GM23338 (cell line): Measurements from ENCODE around the gene SLC16A5.
A peak's percentile ranks its signal among the peaks of the same experiment; 100 is the strongest.

Experiments used
- CREB1 ChIP-seq: fragments of 250-450 bp; sonication (Bioruptor Pico); IDR thresholded peaks from 2 replicates; pipeline ENCODE4 v1.5.0; 2020; ENCODE audit warnings: low read depth, mild to moderate bottlenecking, moderate library complexity
- EZH2 ChIP-seq: fragments of 200-600 bp; sonication (generic); IDR thresholded peaks from one replicate; pipeline ENCODE4 v1.8.0; 2017; ENCODE audit warnings: antibody characterized with exemption, mild to moderate bottlenecking, low read depth; ENCODE audit not compliant: unreplicated experiment
- EZH2phosphoT487 ChIP-seq: fragments of 200-600 bp; sonication (generic); IDR thresholded peaks from one replicate; pipeline ENCODE4 v1.8.1; 2018; ENCODE audit warnings: antibody characterized with exemption; ENCODE audit not compliant: unreplicated experiment
- JUNB ChIP-seq: IDR thresholded peaks from one replicate; pipeline ENCODE4 v1.6.1; 2016; ENCODE audit warnings: antibody characterized with exemption; ENCODE audit not compliant: unreplicated experiment
- NANOG ChIP-seq: IDR thresholded peaks from 2 replicates; pipeline ENCODE4 v1.6.1; 2016; ENCODE audit warnings: antibody characterized with exemption, borderline replicate concordance
- POLR2AphosphoS5 ChIP-seq: IDR thresholded peaks from 2 replicates; pipeline ENCODE4 v1.6.1; 2016; ENCODE audit warnings: antibody characterized with exemption, low read depth
- ZNF331 ChIP-seq: fragments of 250-450 bp; sonication (Bioruptor Pico); IDR thresholded peaks from 2 replicates; pipeline ENCODE4 v1.5.0; 2020; ENCODE audit warnings: low read depth, mild to moderate bottlenecking, moderate library complexity
- TF ChIP-seq, protein P1 (sequence below): IDR thresholded peaks from one replicate; pipeline ENCODE4 v1.6.1; 2018; ENCODE audit warnings: antibody characterized with exemption; ENCODE audit not compliant: unreplicated experiment
- TF ChIP-seq, protein P2 (sequence below), 2 experiments: fragments of 200-600 bp in 1 of 2; sonication (generic) in 1 of 2; conservative IDR thresholded peaks; 2 replicates each; pipeline versions ENCODE4 v1.5.1 to v1.6.1; 2016 to 2017; ENCODE audit warnings: antibody characterized with exemption in 2 of 2, low read depth in 2 of 2, mild to moderate bottlenecking in 2 of 2, moderate library complexity in 1 of 2

DNA sequence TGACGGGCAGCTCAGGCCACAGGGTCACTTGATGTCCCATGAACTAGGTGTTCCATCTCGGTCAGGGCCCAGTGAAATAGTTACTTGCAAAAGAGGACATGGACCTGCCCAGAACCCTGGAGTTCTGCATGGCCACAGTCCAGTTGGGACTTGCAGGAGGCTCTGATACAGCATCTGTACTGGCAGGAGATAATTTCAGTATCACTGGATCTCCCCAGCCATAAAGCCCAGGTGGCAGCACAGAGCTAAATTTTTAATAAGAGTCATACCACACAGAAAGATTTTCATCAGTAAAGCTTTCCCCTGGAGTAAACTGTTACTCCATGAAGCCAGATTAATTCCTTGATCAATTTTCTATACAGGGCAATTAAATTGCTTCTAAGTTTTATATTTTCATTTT is 18.0 kb upstream of the SLC16A5 start:
- TF ChIP-seq, protein P1, sequence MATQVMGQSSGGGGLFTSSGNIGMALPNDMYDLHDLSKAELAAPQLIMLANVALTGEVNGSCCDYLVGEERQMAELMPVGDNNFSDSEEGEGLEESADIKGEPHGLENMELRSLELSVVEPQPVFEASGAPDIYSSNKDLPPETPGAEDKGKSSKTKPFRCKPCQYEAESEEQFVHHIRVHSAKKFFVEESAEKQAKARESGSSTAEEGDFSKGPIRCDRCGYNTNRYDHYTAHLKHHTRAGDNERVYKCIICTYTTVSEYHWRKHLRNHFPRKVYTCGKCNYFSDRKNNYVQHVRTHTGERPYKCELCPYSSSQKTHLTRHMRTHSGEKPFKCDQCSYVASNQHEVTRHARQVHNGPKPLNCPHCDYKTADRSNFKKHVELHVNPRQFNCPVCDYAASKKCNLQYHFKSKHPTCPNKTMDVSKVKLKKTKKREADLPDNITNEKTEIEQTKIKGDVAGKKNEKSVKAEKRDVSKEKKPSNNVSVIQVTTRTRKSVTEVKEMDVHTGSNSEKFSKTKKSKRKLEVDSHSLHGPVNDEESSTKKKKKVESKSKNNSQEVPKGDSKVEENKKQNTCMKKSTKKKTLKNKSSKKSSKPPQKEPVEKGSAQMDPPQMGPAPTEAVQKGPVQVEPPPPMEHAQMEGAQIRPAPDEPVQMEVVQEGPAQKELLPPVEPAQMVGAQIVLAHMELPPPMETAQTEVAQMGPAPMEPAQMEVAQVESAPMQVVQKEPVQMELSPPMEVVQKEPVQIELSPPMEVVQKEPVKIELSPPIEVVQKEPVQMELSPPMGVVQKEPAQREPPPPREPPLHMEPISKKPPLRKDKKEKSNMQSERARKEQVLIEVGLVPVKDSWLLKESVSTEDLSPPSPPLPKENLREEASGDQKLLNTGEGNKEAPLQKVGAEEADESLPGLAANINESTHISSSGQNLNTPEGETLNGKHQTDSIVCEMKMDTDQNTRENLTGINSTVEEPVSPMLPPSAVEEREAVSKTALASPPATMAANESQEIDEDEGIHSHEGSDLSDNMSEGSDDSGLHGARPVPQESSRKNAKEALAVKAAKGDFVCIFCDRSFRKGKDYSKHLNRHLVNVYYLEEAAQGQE: no peak
- TF ChIP-seq POLR2AphosphoS5 (no peak), JUNB (no peak), EZH2 (no peak), EZH2phosphoT487 (no peak), CREB1 (CRISPR knock-in tag) (no peak), NANOG (no peak), ZNF331 (CRISPR knock-in tag) (no peak)
- TF ChIP-seq, protein P2, sequence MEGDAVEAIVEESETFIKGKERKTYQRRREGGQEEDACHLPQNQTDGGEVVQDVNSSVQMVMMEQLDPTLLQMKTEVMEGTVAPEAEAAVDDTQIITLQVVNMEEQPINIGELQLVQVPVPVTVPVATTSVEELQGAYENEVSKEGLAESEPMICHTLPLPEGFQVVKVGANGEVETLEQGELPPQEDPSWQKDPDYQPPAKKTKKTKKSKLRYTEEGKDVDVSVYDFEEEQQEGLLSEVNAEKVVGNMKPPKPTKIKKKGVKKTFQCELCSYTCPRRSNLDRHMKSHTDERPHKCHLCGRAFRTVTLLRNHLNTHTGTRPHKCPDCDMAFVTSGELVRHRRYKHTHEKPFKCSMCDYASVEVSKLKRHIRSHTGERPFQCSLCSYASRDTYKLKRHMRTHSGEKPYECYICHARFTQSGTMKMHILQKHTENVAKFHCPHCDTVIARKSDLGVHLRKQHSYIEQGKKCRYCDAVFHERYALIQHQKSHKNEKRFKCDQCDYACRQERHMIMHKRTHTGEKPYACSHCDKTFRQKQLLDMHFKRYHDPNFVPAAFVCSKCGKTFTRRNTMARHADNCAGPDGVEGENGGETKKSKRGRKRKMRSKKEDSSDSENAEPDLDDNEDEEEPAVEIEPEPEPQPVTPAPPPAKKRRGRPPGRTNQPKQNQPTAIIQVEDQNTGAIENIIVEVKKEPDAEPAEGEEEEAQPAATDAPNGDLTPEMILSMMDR (conservative IDR thresholded peaks at IDR 0.05; ENCODE audit: low read depth in 2 of 2): peak; percentile 12 to 37; a peak in 2 of 4 replicates
